ENCODE measurements around the gene KIF1B. TPM values are rescaled to one million over a fixed set of nuclear protein-coding genes. Genes with fewer than 3 reads are reported as not detected.

The KIF1B gene
- total and polyA plus RNA-seq, 8 donors, result 8.2 to 26.4 (median 19.3) TPM

DNA sequence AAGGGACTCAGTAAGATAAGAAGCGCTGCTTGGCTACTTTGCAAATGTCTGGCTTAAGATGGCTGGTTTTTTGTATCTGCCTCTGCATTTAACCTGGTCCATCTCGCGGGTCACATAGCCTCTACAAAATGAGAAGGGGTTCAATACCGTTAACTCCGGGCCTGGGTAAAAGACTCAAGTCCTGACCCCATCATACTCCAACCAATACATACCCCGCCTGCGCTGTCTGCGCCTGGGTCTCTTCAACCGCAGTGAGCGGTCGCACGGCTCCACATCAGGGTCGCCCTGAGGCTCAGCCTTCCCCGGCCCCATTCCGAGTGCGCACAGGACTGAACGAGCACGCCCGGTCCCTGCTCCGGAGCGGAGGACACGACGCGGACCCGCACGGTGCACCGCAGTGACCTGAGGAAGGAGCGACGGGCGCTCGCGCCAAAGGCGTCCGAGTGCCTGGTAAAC lies 187.9 kb downstream of the KIF1B start:
- H3K9me3 ChIP-seq, result no peaks in the 10 kb centered on the region
- peak overlapping the region; percentile 82 to 97 (median 94) for H3K4me3 ChIP-seq
- H3K27ac ChIP-seq, result peak overlapping the region in 2 of 4 donors; percentile 46 to 86
- TF ChIP-seq, protein P1, sequence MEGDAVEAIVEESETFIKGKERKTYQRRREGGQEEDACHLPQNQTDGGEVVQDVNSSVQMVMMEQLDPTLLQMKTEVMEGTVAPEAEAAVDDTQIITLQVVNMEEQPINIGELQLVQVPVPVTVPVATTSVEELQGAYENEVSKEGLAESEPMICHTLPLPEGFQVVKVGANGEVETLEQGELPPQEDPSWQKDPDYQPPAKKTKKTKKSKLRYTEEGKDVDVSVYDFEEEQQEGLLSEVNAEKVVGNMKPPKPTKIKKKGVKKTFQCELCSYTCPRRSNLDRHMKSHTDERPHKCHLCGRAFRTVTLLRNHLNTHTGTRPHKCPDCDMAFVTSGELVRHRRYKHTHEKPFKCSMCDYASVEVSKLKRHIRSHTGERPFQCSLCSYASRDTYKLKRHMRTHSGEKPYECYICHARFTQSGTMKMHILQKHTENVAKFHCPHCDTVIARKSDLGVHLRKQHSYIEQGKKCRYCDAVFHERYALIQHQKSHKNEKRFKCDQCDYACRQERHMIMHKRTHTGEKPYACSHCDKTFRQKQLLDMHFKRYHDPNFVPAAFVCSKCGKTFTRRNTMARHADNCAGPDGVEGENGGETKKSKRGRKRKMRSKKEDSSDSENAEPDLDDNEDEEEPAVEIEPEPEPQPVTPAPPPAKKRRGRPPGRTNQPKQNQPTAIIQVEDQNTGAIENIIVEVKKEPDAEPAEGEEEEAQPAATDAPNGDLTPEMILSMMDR (IDR thresholded peaks at IDR 0.05), result no peak
- H3K4me1 ChIP-seq, result peaks cover 0 to 12% (median 0%) of the 10 kb centered on the region in 3 donors
- ATAC-seq (no peak), DNase-seq (no peak), FAIRE-seq (no peak)
- intact Hi-C loops (cut with DNase I), result no loop called here
- 0% methylated on average over 34 of the region's 34 CpGs for WGBS, 2 donors
- peaks cover 0 to 6% (median 0%) of the 10 kb centered on the region in 3 donors for H3K36me3 ChIP-seq
- H3K27me3 ChIP-seq, result no peaks in the 10 kb centered on the region

DNA sequence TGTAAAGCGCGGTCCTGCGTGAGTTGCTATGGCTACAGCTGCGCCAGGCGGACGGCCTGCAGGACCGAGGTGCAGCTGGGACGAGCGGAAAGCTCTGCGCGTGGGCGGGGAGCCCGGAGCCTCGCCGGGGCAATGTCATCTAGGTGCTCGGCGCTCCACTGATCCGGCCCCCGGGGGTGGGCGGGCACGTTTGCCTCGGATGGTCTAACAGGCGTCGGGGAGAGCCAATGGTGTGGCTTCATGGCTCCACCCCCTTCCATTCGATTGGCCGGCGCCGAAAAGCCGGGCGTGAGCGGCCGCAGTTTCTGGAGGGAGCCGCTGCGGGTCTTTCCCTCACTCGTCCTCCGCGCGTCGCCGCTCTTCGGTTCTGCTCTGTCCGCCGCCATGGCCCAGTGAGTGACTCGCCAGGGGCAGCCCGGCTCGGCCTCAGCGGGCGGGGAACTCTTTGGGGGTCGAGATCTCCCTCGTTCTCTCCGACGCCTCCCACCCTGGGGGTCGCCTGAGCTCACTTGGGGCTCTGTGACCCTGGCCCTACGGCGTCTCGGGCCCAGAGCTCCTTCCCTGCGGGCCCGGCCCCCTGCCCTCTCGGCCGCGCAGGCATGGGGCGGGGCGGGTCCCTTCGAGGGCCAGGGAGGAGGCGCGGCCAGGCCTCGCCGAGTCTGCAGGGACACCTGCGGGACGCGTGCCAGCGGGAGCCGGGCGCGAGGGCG lies 188.5 kb downstream of the KIF1B start, which contains the start of gene PGD:
TSS of gene PGD (plus strand) at position 331 of the 710 bp plus-strand sequence. CDS start at position 385, 54 bp downstream.
- WGBS, 2 donors, result 1% methylated on average over 47 to 76 of the region's 76 CpGs
- Histone ChIP-seq H3K27ac (peak within 1 kb of the TSS; percentile 85 to 86 (median 86)), H3K36me3 (peaks cover 0 to 8% (median under 1%) of the 10 kb centered on the region in 3 donors), H3K4me1 (peaks cover 0 to 12% (median 0%) of the 10 kb centered on the region in 3 donors), H3K9me3 (no peaks in the 10 kb centered on the region), H3K4me3 (peak within 1 kb of the TSS; percentile 82 to 97 (median 94)), H3K27me3 (no peaks in the 10 kb centered on the region)
- peak; percentile 97 to 99 (median 98) for DNase-seq
- peak; percentile 97 to 99 (median 98) for ATAC-seq
- FAIRE-seq, result no peak
- intact Hi-C loops (cut with DNase I), result no loop called here
- TF ChIP-seq, protein P1 (IDR thresholded peaks at IDR 0.05), result no peak

DNA sequence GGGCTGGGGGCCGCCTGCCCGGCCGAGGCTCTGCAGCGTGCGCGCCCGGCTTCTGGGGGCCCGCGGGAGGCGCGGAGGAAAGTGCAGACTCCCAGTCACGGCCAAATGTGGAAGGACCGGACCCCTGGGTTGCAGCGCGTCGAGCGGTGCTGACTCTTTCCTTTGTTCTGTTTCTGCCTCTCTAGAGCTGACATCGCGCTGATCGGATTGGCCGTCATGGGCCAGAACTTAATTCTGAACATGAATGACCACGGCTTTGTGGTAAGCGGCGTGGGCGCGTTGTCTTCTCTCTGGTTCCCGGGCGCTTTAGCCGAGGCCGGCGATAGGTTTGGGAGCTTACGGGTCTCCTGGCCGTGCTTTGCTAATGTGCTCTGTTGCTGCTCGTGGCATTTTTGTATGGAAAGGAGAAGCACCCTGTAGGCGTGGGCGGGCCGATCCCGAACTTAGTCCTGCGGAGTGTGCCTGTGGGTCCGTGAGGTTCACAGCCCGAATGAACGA lies 189.1 kb downstream of the KIF1B start:
- TF ChIP-seq, protein P1 (IDR thresholded peaks at IDR 0.05), result no peak

DNA sequence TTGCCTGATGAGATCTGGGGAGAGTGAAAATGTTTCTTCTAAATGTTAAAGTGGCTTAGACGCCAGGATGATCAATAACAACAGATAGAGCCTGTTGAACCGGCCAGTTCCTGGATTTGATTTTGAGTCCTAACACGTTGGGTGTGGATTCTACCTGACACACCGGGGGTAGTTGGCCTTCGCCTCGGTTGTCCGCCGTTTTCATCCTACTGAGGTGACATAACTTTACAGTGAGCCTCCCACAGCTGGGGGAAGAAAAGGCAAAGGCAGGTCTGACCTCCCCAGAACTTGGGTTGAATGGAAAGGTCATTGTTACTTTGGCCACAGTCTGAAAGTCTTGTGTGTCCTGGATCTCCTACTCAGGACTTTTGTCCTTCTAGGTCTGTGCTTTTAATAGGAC lies 189.6 kb downstream of the KIF1B start:
- TF ChIP-seq, protein P1 (IDR thresholded peaks at IDR 0.05), result no peak
- no peaks in the 10 kb centered on the region for H3K27me3 ChIP-seq
- H3K4me3 ChIP-seq, result peak overlapping the region in 3 of 4 donors; percentile 82 to 95 (median 93)
- peaks cover 4 to 20% (median 10%) of the 10 kb centered on the region in 3 donors for H3K36me3 ChIP-seq
- H3K27ac ChIP-seq, result no peak overlapping the region
- no peak for ATAC-seq
- no peaks in the 10 kb centered on the region for H3K9me3 ChIP-seq
- no peak for DNase-seq
- H3K4me1 ChIP-seq, result peaks cover 0 to 12% (median 0%) of the 10 kb centered on the region in 3 donors
- intact Hi-C loops (cut with DNase I), result no loop called here
- WGBS, 2 donors, result 46 to 48% methylated on average over 8 of the region's 8 CpGs
- FAIRE-seq, result no peak

More for the DNA sequence above, 189.1 kb downstream of the KIF1B start:
- Histone ChIP-seq H3K27me3 (no peaks in the 10 kb centered on the region), H3K4me1 (peaks cover 0 to 12% (median 0%) of the 10 kb centered on the region in 3 donors), H3K36me3 (peaks cover 2 to 14% (median 6%) of the 10 kb centered on the region in 3 donors), H3K4me3 (peak overlapping the region; percentile 82 to 97 (median 94)), H3K27ac (peak overlapping the region; percentile 85 to 86 (median 86)), H3K9me3 (no peaks in the 10 kb centered on the region)
- FAIRE-seq (no peak), ATAC-seq (peak in 1 of 4 donors; percentile 4), DNase-seq (peak in 3 of 6 donors; percentile 7 to 34 (median 26))
- intact Hi-C loops (cut with DNase I), result no loop called here
- 0 to 1% methylated on average over 35 to 42 of the region's 42 CpGs for WGBS, 2 donors

Data from pancreas (tissue), 10 donors.